ENCODE data around the gene ARHGEF38. TPM values are rescaled to one million over a fixed set of nuclear protein-coding genes. Genes with fewer than 3 reads are reported as not detected.
"Not testable (repeated sequence)": the region's sequence is repeated elsewhere in the genome, so short reads cannot be mapped to it uniquely, and the experiment has no call there.

Gene ARHGEF38
- total RNA-seq, 1 donor from 2014 or later: not detected

DNA sequence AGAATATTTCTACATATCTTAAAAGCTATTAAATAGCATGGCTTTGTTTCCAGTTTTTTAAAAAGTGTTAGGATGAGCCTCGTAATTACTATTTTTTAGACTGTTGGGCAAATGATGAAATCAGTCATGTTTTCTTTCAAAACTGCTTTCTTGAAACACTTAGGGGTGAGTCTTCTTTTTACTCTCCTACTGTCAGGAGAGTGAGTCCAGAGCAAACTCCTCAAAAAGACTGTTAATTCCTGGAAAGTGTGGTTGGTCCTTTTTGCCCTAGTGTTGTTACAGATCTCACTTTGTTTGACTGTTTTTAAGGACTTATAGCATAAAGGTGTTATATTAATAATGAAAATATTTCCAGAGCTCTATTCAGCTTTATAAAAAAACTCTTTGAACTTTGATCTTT is 162.5 kb downstream of the ARHGEF38 start:
- Histone ChIP-seq H3K36me3 (no peaks in the 10 kb centered on the region), H3K27ac (peak overlapping the region in 1 of 2 donors; percentile 42), H3K27me3 (no peaks in the 10 kb centered on the region), H3K9me3 (no peaks in the 10 kb centered on the region), H3K4me3 (peak overlapping the region in 1 of 2 donors; percentile 32), H3K4me1 (peaks cover 2 to 4% of the 10 kb centered on the region in 2 donors)
- intact Hi-C loops (cut with DNase I): loop anchor here (5.0 to 10.0 kb wide), 3 partner anchors 92 to 1228 kb away; no protein-coding TSS in a partner anchor
- TF ChIP-seq CTCF (IDR thresholded peaks at IDR 0.05): no peak
- no peak for DNase-seq (ENCODE audit: low spot score in 2 of 2)

- peak overlapping the region in 1 of 2 donors; percentile 32 for H3K4me3 ChIP-seq
- no peak for DNase-seq (ENCODE audit: low spot score in 2 of 2)
- H3K9me3 ChIP-seq: no peaks in the 10 kb centered on the region
- H3K36me3 ChIP-seq: no peaks in the 10 kb centered on the region
- TF ChIP-seq CTCF (IDR thresholded peaks at IDR 0.05): peak in 2 of 3 experiments; percentile 45 to 58
- intact Hi-C loops (cut with DNase I): loop anchor here (5.0 to 10.0 kb wide), 2 partner anchors 92 to 259 kb away; no protein-coding TSS in a partner anchor
- H3K27ac ChIP-seq: no peak overlapping the region
- H3K27me3 ChIP-seq: no peaks in the 10 kb centered on the region
- peaks cover 2 to 4% of the 10 kb centered on the region in 2 donors for H3K4me1 ChIP-seq
Measured at GRCh38 chr4:105715692-105716278, 163.4 kb downstream of the ARHGEF38 start.

DNA sequence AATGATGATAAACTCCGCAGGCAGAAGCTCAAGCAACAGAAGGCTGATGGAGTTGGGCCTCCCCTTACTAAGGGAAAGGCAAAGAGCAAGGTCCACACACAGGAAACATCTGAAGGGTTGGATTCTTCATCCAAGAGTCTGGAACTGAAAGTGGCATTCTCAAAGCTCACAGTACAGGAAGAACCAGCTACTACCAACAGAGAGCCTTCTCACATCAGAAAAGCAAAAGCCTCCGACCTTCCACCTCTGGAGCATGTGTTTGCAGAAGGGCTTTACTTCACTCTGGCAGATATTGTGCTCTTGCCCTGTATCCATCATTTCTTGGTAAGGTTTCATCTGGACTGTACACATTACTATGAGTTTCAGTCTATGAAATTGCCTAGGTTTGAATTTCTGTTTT is 166.8 kb downstream of the ARHGEF38 start:
- Histone ChIP-seq H3K4me3 (no peak overlapping the region), H3K4me1 (peaks cover 2% of the 10 kb centered on the region in 2 donors), H3K36me3 (no peaks in the 10 kb centered on the region), H3K9me3 (no peaks in the 10 kb centered on the region), H3K27me3 (no peaks in the 10 kb centered on the region), H3K27ac (no peak overlapping the region)
- DNase-seq (ENCODE audit: low spot score in 2 of 2): no peak
- intact Hi-C loops (cut with DNase I): loop anchor here (5.0 to 10.0 kb wide), 2 partner anchors 88 to 256 kb away; no protein-coding TSS in a partner anchor
- TF ChIP-seq CTCF (IDR thresholded peaks at IDR 0.05): no peak

DNA sequence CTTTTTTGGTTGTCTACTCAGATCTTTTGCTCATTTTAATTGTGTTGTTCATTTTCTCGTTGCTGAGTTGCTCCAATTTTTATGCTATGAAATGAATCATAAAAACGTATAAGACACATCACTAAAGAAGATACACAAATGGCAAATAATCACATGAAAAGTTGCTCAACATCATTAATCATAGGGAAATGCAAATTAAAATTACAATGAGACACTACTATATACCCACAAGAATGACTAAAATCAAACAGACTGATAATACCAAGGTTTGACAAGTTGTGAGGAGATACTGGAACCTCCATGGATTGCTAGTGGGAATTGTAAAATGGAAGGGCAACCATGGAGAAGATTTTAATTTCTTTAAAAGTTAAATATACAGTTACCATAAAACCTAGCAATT is 173.2 kb downstream of the ARHGEF38 start:
- no peaks in the 10 kb centered on the region for H3K27me3 ChIP-seq
- no peak for DNase-seq (ENCODE audit: low spot score in 2 of 2)
- H3K4me3 ChIP-seq: no peak overlapping the region
- peaks cover 0 to 10% of the 10 kb centered on the region in 2 donors for H3K36me3 ChIP-seq
- H3K9me3 ChIP-seq: peaks cover 0 to under 1% of the 10 kb centered on the region in 2 donors
- no peaks in the 10 kb centered on the region for H3K4me1 ChIP-seq
- H3K27ac ChIP-seq: no peak overlapping the region
- no peak for TF ChIP-seq CTCF (IDR thresholded peaks at IDR 0.05)
- intact Hi-C loops (cut with DNase I): no loop called here

DNA sequence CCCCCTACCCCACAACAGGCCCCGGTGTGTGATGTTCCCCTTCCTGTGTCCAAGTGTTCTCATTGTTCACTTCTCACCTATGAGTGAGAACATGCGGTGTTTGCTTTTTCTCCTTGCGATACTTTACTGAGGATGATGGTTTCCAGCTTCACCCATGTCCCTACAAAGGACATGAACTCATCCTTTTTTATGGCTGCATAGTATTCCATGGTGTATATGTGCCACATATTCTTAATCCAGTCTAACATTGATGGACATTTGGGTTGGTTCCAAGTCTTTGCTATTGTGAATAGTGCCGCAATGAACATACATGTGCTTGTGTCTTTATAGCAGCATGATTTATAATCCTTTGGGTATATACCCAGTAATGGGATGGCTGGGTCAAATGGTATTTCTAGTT is 177.5 kb downstream of the ARHGEF38 start:
- intact Hi-C loops (cut with DNase I); H3K27me3 ChIP-seq; DNase-seq (ENCODE audit: low spot score in 2 of 2); H3K27ac ChIP-seq; H3K4me3 ChIP-seq; H3K4me1 ChIP-seq: not testable (repeated sequence)
- Histone ChIP-seq H3K36me3 (peaks cover 0 to 15% of the 10 kb centered on the region in 2 donors), H3K9me3 (peaks cover 0 to 12% of the 10 kb centered on the region in 2 donors)

Other genes starting within 250 kb of the ARHGEF38 start
- gene PPA2, start 78.6 kb upstream of the ARHGEF38 start, total RNA-seq: 49.3 TPM
- gene INTS12, start 156.1 kb downstream of the ARHGEF38 start, total RNA-seq: 11.5 TPM
- 4.4 TPM for gene GSTCD, start 156.2 kb downstream of the ARHGEF38 start, total RNA-seq

Data from ascending aorta (tissue), 2 donors.